PC-3 (cell line): Measurements from ENCODE around the gene HSD17B3. TPM values are rescaled to one million over a fixed set of nuclear protein-coding genes. Genes with fewer than 3 reads are reported as not detected.
A peak's percentile ranks its signal among the peaks of the same experiment; 100 is the strongest.

Experiments
- ATAC-seq: fragments of 200-7000 bp; cut with Tn5 transposase; 2 replicates; pipeline ENCODE4 v1.9.1; 2020; ENCODE audit warnings: mild to moderate bottlenecking, moderate library complexity
- BruUV-seq: library from RNA; stranded (reverse); fragments of 400-500 nt; replicated peaks from 2 replicates; lab custom pipeline; 2021; lab: Mats Ljungman, UMichigan
- CTCF ChIA-PET: fragments of 300-600 bp; sonication (Branson Sonifier 250); formaldehyde crosslinking; loops from one replicate; lab custom pipeline; 2022; ENCODE audit warnings: antibody characterized with exemption; lab: Charles Lee
- POLR2A ChIA-PET: fragments of 300-600 bp; sonication (Branson Sonifier 250); formaldehyde crosslinking; loops from one replicate; lab custom pipeline; 2022; ENCODE audit warnings: antibody characterized with exemption; ENCODE audit not compliant: unreplicated experiment; lab: Charles Lee
- DNase-seq: peaks from one replicate; pipeline ENCODE4 v3.0.0-alpha.2; 2015
- H2AFZ ChIP-seq: fragments of 300-600 bp; sonication (generic); 2 replicates; pipeline ENCODE4 v1.6.0; 2016; ENCODE audit warnings: antibody characterized with exemption, low read length
- H3F3A ChIP-seq: fragments of 300-600 bp; sonication (generic); one replicate; pipeline ENCODE4 v1.6.0; 2017; ENCODE audit warnings: antibody characterized with exemption, low read length, control low read depth, mild to moderate bottlenecking; ENCODE audit not compliant: unreplicated experiment
- H3K27ac ChIP-seq: fragments of 300-600 bp; sonication (generic); 2 replicates; pipeline ENCODE4 v1.5.1; 2016; ENCODE audit warnings: mild to moderate bottlenecking, low read length
- H3K27me3 ChIP-seq: fragments of 300-600 bp; sonication (generic); 2 replicates; pipeline ENCODE4 v1.6.1; 2016; ENCODE audit warnings: low read length, mixed read lengths
- H3K36me3 ChIP-seq: fragments of 300-600 bp; sonication (generic); 2 replicates; pipeline ENCODE4 v1.6.1; 2016; ENCODE audit warnings: low read depth, mixed run types, low read length, mixed read lengths
- H3K4me1 ChIP-seq: fragments of 300-600 bp; sonication (generic); 2 replicates; pipeline ENCODE4 v1.5.1; 2016; ENCODE audit warnings: low read length; ENCODE audit not compliant: insufficient read depth
- H3K4me2 ChIP-seq: fragments of 300-600 bp; sonication (generic); 2 replicates; pipeline ENCODE4 v1.6.0; 2016; ENCODE audit warnings: low read length
- H3K4me3 ChIP-seq: fragments of 300-600 bp; sonication (generic); 2 replicates; pipeline ENCODE4 v1.5.1; 2016; ENCODE audit warnings: mild to moderate bottlenecking, low read length, mixed read lengths
- H3K79me2 ChIP-seq: fragments of 300-600 bp; sonication (generic); 2 replicates; pipeline ENCODE4 v1.6.1; 2017; ENCODE audit warnings: low read length, mixed read lengths
- H3K9ac ChIP-seq: fragments of 300-600 bp; sonication (generic); 2 replicates; pipeline ENCODE4 v1.6.0; 2016; ENCODE audit warnings: mild to moderate bottlenecking, low read length
- H3K9me2 ChIP-seq: fragments of 300-600 bp; sonication (generic); replicated peaks from 2 replicates; pipeline ENCODE4 v1.6.1; 2016; ENCODE audit warnings: mixed run types, low read length, mixed read lengths
- H3K9me3 ChIP-seq: fragments of 300-600 bp; sonication (generic); 2 replicates; pipeline ENCODE4 v1.6.1; 2016; ENCODE audit warnings: low read length, mixed read lengths
- H4K20me1 ChIP-seq: fragments of 300-600 bp; sonication (generic); 2 replicates; pipeline ENCODE4 v1.6.1; 2016; ENCODE audit warnings: low read length, mixed read lengths
- CTCF ChIP-seq: fragments of 300-600 bp; sonication (generic); conservative IDR thresholded peaks from 2 replicates; pipeline ENCODE4 v1.5.1; 2017; ENCODE audit warnings: antibody characterized with exemption, low read depth, mild to moderate bottlenecking, low read length
- EZH2 ChIP-seq: fragments of 300-600 bp; sonication (generic); IDR thresholded peaks from one replicate; pipeline ENCODE4 v1.6.1; 2017; ENCODE audit warnings: antibody characterized with exemption, mild to moderate bottlenecking, low read length; ENCODE audit not compliant: unreplicated experiment
- EZH2phosphoT487 ChIP-seq: fragments of 300-600 bp; sonication (generic); IDR thresholded peaks from 2 replicates; pipeline ENCODE4 v1.6.1; 2018; ENCODE audit warnings: mild to moderate bottlenecking, antibody characterized with exemption, low read length, borderline replicate concordance
- intact Hi-C: fragments of 100-400 bp; cut with micrococcal nuclease; formaldehyde crosslinking; loops from 2 replicates; pipeline ENCODE4 v1.9.0; 2023
- total RNA-seq: library from RNA; depleted of rRNA; stranded (reverse); fragments of >200 nt; gene quantifications from 2 replicates; pipeline ENCODE4 v1.2.3, GENCODE V29; 2014

Gene HSD17B3
- total RNA-seq, 1 experiment from 2014 or later, result 0.26 TPM

GRCh38 chr9:96215841-96216240 lies 86.1 kb downstream of the HSD17B3 start:
- ATAC-seq, result no peak
- H3K27ac ChIP-seq, result no peak overlapping the region

GRCh38 chr9:96214635-96215034 lies 87.3 kb downstream of the HSD17B3 start:
- no peaks in the 10 kb centered on the region for H3K79me2 ChIP-seq
- H3K4me2 ChIP-seq, result no peak overlapping the region
- H3F3A ChIP-seq, result no peaks in the 10 kb centered on the region
- no peak for DNase-seq
- no peak overlapping the region for H3K9ac ChIP-seq
- POLR2A ChIA-PET, result no interaction called here
- no peak overlapping the region for H3K4me3 ChIP-seq
- ATAC-seq, result no peak
- no peaks in the 10 kb centered on the region for H3K27me3 ChIP-seq
- no peaks in the 10 kb centered on the region for H3K36me3 ChIP-seq
- H4K20me1 ChIP-seq, result no peaks in the 10 kb centered on the region
- intact Hi-C loops, result loop anchor here (5.0 to 10.0 kb wide), 3 partner anchors 487 to 950 kb away; no protein-coding TSS in a partner anchor
- H3K4me1 ChIP-seq, result no peaks in the 10 kb centered on the region
- no peaks in the 10 kb centered on the region for H3K9me2 ChIP-seq
- H3K9me3 ChIP-seq, result no peaks in the 10 kb centered on the region
- H2AFZ ChIP-seq, result no peak overlapping the region
- H3K27ac ChIP-seq, result no peak overlapping the region
- no peak for TF ChIP-seq EZH2
- CTCF ChIA-PET, result no interaction called here
- no TSS peak for BruUV-seq

More at GRCh38 chr9:96215841-96216240, 86.1 kb downstream of the HSD17B3 start:
- no peaks in the 10 kb centered on the region for H3K9me2 ChIP-seq
- BruUV-seq, result no TSS peak
- no peak overlapping the region for H3K4me3 ChIP-seq
- H3K27me3 ChIP-seq, result no peaks in the 10 kb centered on the region
- ChIA-PET CTCF (no interaction called here), POLR2A (no interaction called here)
- no peak overlapping the region for H2AFZ ChIP-seq
- H3K4me2 ChIP-seq, result no peak overlapping the region
- H3K9me3 ChIP-seq, result no peaks in the 10 kb centered on the region
- DNase-seq, result no peak
- no peaks in the 10 kb centered on the region for H3K36me3 ChIP-seq
- H3F3A ChIP-seq, result no peaks in the 10 kb centered on the region
- H3K79me2 ChIP-seq, result no peaks in the 10 kb centered on the region
- no peak for TF ChIP-seq EZH2phosphoT487
- TF ChIP-seq EZH2, result no peak
- TF ChIP-seq CTCF, result no peak
- no peaks in the 10 kb centered on the region for H3K4me1 ChIP-seq
- H4K20me1 ChIP-seq, result no peaks in the 10 kb centered on the region
- no peak overlapping the region for H3K9ac ChIP-seq
- intact Hi-C loops, result loop anchor here (5.0 to 10.0 kb wide), 3 partner anchors 489 to 951 kb away; no protein-coding TSS in a partner anchor

GRCh38 chr9:96209407-96210271 lies 92.3 kb downstream of the HSD17B3 start:
- ATAC-seq (no peak), DNase-seq (peak; percentile 47)
- Histone ChIP-seq H3K27me3 (no peaks in the 10 kb centered on the region), H2AFZ (no peak overlapping the region), H3F3A (no peaks in the 10 kb centered on the region), H3K9me2 (no peaks in the 10 kb centered on the region), H3K36me3 (no peaks in the 10 kb centered on the region), H3K4me1 (no peaks in the 10 kb centered on the region), H3K9ac (no peak overlapping the region), H3K4me3 (no peak overlapping the region), H3K27ac (no peak overlapping the region), H3K4me2 (no peak overlapping the region), H3K9me3 (no peaks in the 10 kb centered on the region), H3K79me2 (no peaks in the 10 kb centered on the region), H4K20me1 (no peaks in the 10 kb centered on the region)
- CTCF ChIA-PET, result no interaction called here
- POLR2A ChIA-PET, result no interaction called here
- intact Hi-C loops, result loop anchor here (10.0 kb wide), 2 partner anchors 705 to 945 kb away; no protein-coding TSS in a partner anchor
- BruUV-seq, result no TSS peak
- TF ChIP-seq CTCF, result no peak
- no peak for TF ChIP-seq EZH2phosphoT487
- TF ChIP-seq EZH2, result no peak
